D341Med (cell line): ENCODE measurements around the gene GM2A.
"Not testable (repeated sequence)": the region's sequence is repeated elsewhere in the genome, so short reads cannot be mapped to it uniquely, and the experiment has no call there.

Experiments used
- DNase-seq: peaks from one replicate; pipeline ENCODE4 v3.0.0; 2012; ENCODE audit warnings: low spot score

GM2A gene

DNA sequence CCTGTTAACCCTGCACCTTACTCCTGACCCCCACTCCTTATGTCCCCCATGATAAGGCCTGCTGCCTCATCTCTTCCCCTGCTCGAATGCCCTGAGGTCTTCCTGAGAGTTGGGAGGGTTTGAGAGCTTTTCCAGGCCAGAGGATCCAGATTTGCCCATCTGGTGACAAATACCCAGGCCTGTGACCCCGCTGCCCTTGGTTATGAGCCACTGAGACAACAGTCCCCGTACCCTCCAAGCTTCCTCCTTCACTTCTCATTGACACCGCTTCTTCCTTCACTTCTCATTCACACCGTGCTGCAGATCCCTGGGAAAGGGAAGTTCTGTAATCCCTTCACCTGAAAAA is 593 bp downstream of the GM2A start:
- no peak for DNase-seq

DNA sequence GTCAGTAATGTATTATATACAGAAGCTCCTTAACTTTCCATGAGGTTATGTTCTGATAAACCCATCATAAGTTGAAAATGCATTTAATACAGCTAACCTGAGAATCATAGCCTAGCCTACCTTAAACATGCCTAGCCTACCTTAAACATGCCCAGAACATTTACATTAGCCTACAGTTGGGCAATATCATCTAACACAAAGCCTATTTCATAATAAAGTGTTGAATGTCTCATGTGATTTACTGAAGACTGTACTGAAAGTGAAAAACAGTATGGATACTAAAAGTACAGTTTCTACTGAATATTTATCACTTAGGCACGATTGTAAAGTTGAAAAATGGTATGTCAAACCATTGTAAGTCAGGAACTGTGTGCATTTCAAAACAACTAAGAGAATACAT is 1.6 kb downstream of the GM2A start:
- no peak for DNase-seq

DNA sequence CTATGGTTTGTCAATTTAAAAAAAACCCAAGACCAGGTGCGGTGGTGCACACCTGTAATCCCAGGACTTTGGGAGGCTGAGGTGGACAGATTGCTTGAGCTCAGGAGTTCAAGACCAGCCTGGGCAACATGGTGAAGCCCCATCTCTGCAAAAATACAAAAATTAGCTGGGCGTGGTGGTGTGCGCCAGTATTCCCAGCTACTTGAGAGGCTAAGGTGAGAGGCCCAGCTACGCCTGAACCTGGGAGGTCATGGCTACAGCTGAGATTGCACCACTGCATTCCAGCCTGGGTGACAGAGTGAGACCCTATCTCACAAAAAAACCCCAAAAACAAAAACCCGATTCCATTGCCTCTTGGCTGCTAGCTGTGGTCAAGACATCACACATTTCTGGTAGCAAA is 2.0 kb downstream of the GM2A start:
- DNase-seq: not testable (repeated sequence)

- no peak for DNase-seq
These were observed 2.8 kb downstream of the GM2A start for GRCh38 chr5:151255621-151256286.

- no peak for DNase-seq
These were observed 4.8 kb downstream of the GM2A start for GRCh38 chr5:151257731-151258181.

DNA sequence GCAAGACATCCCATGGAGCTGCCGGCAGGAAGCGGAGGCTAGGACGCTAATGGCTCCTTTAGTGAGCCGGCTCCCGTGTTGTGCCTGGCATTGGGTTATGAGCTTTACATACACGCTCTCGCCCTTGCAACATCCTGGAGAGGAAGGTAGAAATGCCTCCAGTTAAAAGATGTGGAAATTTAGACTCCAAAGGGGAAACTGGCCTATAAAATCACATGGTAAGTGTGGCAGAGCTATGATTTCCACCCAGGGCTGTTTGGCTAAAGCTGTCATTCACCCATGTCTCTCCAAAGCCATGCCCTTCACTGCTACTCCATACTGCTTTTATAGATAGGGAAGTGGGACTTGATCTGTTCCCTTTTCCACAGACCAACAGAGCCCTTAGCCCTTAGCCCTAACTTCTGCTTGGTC is 5.2 kb downstream of the GM2A start:
- DNase-seq: no peak

DNA sequence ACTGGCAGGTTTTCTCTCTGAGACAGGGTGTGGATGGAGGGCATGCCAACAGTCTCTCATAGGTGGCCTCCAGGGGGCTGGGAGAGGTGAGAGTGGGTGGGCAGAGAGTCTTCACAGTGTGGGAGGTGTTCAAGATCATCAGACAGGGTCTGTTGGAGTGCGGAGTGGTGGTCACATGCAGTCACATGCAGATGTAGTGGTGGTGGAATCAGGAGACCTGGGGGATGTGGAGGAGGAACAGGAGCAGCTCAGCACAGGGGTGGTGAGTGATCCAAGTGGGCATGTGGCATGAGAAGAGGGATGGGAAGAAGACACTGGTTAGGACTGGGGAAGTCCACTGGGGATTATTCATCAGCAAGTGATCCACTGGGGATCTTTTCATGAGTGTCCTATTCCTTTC is 5.8 kb downstream of the GM2A start:
- DNase-seq: no peak

GRCh38 chr5:151259931-151260330 is 6.9 kb downstream of the GM2A start:
- DNase-seq: no peak

DNA sequence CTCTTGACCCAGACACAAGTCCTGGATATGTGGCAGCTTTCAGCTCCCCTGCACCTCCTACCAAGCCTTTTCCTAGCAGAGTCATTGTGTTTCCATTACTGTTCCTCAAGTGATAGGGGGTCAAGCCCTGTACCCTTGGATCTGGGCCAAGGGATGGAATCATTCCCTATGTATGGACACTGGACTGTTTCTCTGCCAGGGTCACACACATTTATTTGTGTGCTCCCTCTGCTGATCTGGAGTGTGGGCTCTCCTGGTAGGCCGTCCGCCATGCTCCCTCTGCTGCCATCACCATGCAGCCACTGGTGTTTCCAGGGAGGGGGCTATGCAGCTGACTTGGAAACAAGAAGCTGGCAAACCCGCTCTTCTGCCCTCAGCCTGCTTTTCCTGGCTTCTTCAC is 9.5 kb downstream of the GM2A start:
- no peak for DNase-seq

DNA sequence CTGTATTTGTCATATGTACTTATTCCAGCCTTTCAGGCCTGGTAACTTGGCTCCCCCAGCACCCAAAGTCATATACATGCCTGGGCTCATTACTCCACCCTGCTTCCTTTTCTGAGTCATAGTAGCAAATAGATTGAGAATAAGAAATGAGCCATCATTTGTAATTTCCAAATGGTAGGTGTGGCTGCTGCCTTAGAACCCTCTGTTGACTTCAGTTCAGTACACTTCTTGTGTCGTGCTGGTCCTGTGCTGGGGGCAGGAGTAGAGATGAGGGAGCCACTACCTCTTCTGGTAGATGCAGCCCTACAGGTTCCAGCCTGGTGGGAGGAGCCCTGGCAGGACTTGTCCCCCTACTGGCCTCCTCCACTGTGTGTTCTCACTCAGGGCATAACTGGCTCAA is 11.1 kb downstream of the GM2A start:
- no peak for DNase-seq

DNA sequence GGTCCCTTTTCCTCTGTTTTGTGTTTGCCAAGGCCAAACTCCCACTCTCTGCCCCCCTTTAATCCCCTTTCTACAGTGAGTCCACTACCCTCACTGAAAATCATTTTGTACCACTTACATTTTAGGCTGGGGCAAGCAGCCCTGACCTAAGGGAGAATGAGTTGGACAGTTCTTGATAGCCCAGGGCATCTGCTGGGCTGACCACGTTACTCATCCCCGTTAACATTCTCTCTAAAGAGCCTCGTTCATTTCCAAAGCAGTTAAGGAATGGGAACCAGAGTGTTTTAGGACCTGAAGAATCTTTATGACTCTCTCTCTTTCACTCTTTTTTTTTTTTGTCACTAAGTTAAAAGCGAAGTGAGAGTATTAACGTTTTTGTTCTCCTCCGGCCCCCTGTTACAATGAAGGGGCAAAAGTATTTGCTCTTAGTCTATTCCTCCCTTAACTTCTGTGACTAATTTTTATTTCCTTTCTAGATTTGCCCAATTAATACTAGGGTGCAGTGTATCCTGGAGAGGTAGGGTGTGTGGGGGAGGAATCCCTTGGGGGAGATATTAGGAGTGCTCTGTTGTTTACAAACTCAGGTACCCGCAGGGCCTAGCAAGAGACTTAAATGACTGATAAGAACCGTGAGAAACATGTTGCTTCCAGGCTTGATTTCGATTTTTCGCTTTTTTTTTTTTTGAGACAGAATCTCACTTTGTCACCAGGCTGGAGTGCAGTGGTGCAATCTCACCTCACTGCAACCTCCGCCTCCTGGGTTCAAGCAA is 14.7 kb downstream of the GM2A start:
- no peak for DNase-seq

DNA sequence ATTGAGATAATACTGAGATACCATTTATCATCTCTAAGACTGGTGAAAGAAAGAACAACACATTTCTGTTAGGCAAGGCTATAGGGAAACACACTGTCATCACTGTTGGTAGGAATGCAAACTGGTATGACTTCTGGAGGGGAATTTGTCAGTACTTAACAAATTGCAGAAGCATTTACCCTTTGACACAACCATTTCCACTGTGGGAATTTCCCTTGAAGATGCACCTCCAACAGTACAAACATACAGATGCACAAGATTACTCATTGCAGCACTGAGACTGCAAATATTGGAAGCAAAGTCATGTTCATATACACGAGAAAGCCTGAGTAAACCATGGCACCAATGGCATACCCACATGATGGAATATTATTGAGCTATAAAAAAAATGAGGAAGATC is 17.6 kb downstream of the GM2A start:
- no peak for DNase-seq

DNA sequence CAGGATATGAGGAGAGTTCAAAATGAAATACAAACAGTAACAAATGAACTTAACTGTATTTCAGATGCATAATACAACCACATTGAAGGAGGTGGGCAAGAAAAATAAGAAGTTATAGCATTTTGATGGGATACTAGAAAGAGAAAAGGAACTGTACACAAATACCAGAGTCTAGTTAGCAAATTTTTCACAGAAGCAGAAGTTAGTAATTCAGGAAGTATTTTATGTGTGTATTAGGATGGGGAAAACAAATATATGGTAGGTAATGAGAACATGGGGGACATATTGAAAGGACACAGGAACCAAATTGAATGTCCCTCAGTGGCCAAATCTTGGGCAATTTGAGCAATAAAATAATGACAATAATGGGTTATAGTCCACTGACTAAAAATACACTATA is 18.4 kb downstream of the GM2A start:
- DNase-seq: no peak

- no peak for DNase-seq
These were observed 21.7 kb downstream of the GM2A start for GRCh38 chr5:151274666-151275065.

- DNase-seq: no peak
These were observed 22.8 kb downstream of the GM2A start for GRCh38 chr5:151275803-151276202.

GRCh38 chr5:151278845-151279244 is 25.9 kb downstream of the GM2A start:
- no peak for DNase-seq

- DNase-seq: no peak
These were observed 27.5 kb downstream of the GM2A start for GRCh38 chr5:151280443-151280842.

DNA sequence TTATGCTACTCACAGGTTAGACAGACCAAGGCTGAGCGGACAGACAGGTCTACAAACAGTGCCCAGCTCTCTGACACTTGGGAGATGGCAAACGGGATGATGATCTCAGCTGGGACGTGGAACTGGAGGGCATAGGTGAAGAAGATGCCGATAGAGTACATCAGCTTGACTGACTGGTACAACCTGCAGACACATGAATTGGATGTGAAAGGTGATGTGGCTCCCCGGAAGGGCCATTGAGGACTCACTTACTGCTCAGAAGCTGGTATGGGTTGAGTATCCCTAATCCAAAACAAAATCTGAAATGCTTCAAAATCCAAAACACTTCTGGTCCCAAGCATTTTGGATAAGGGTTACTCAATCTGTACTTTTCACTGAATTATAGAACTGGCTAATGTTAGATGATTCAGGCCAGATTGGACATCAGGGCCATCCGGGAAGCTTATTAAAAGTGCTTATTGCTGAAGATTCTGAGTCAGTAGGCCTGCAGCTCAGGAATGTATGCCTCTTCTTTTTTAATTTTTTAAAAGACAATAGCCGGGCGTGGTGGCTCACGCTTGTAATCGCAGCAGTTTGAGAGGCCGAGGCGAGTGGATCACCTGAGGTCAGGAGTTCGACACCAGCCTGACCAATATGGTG is 28.1 kb downstream of the GM2A start:
- DNase-seq: no peak

DNA sequence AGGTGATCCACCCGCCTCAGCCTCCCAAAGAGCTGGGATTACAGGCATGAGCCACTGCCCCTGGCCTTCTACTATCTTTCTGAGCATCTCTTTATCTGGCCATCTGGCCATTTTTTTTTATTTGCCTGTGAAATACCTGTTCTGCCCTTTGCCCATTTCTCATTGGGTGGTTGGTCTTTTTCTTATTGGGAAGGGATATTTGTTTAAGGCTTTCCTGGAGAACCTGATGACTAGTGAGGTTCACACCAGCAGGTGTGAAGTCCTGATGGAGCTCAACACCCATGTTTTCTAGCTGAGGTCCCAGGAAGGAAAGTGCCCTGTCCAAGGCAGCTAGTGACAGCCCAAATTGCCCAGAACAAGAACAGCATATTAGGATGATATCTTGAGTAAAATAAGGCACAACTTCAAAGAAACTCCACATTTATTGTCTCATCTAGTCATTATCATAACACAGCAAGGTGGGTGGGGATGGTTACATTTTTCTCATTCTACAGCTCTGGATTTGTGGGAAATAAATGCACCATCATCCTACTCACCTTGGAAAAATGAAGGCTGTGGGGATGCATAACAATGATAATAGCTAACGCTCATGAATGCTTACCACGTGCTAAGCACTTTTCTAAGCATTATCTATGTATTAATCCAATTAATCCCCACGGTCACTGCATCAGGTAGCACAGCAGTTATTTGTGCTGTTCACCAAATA is 30.3 kb downstream of the GM2A start:
- no peak for DNase-seq

GRCh38 chr5:151284392-151284967 is 31.5 kb downstream of the GM2A start:
- no peak for DNase-seq

- no peak for DNase-seq
These were observed 32.7 kb downstream of the GM2A start for GRCh38 chr5:151285683-151286082.

GRCh38 chr5:151286246-151286645 is 33.3 kb downstream of the GM2A start:
- DNase-seq: no peak
